Retinal pigment epithelial cell (primary cell): ENCODE data around the gene LIAS.

Experiments
- DNase-seq: peaks from one replicate; pipeline ENCODE4 v3.0.0-alpha.2; 2010; ENCODE audit warnings: low read depth
- H3K4me3 ChIP-seq: 2 replicates; pipeline ENCODE4 v1.5.1; 2011; ENCODE audit warnings: mild to moderate bottlenecking, low read length, control low read depth, moderate library complexity
- CTCF ChIP-seq: conservative IDR thresholded peaks from 2 replicates; pipeline ENCODE4 v1.5.1; 2011; ENCODE audit warnings: low read depth, low read length, control low read depth, inconsistent platforms

The LIAS gene

GRCh38 chr4:39486221-39486804, 27.5 kb downstream of the LIAS start:
- no peak overlapping the region for H3K4me3 ChIP-seq
- no peak for DNase-seq
- no peak for TF ChIP-seq CTCF

- no peak for DNase-seq
- H3K4me3 ChIP-seq = no peak overlapping the region
- TF ChIP-seq CTCF = no peak
Measured at GRCh38 chr4:39490322-39490721, 31.5 kb downstream of the LIAS start.

- TF ChIP-seq CTCF = no peak
- no peak overlapping the region for H3K4me3 ChIP-seq
- no peak for DNase-seq
Measured at GRCh38 chr4:39494354-39494753, 35.5 kb downstream of the LIAS start.

- peak; percentile 6 for DNase-seq
- no peak for TF ChIP-seq CTCF
- no peak overlapping the region for H3K4me3 ChIP-seq
Measured at GRCh38 chr4:39495446-39496213, 36.8 kb downstream of the LIAS start.

GRCh38 chr4:39497909-39498726, 39.3 kb downstream of the LIAS start:
- no peak for TF ChIP-seq CTCF
- no peak for DNase-seq
- no peak overlapping the region for H3K4me3 ChIP-seq

GRCh38 chr4:39498727-39499020, 39.8 kb downstream of the LIAS start:
- DNase-seq = no peak
- no peak overlapping the region for H3K4me3 ChIP-seq
- TF ChIP-seq CTCF = no peak
